OCI-LY3 (cell line): Measurements from ENCODE around the gene AKAP4.

Experiments used
- H2AFZ ChIP-seq: fragments of 200-600, 300-600 bp; shearing (Covaris generic); 2 replicates; pipeline ENCODE4 v1.6.0; 2014; ENCODE audit warnings: antibody characterized with exemption, low read depth, low read length
- H3K27ac ChIP-seq: fragments of 200-600, 300-600 bp; sonication (generic); 2 replicates; pipeline ENCODE4 v1.5.1; 2014; ENCODE audit warnings: mild to moderate bottlenecking, low read length, moderate library complexity, mixed read lengths
- H3K27me3 ChIP-seq: fragments of 200-600, 300-600 bp; sonication (generic); 2 replicates; pipeline ENCODE4 v1.6.1; 2014; ENCODE audit warnings: low read depth, low read length, mixed read lengths
- H3K36me3 ChIP-seq: fragments of 200-600, 300-600 bp; sonication (generic); replicated peaks from 2 replicates; pipeline ENCODE3; 2014; ENCODE audit warnings: low read depth, low read length, mixed read lengths
- H3K4me1 ChIP-seq: fragments of 300-600, 200-600 bp; sonication (generic); 2 replicates; pipeline ENCODE4 v1.6.1; 2014; ENCODE audit warnings: low read length, mixed read lengths
- H3K4me2 ChIP-seq: fragments of 200-600, 300-600 bp; sonication (generic); 2 replicates; pipeline ENCODE4 v1.6.1; 2014; ENCODE audit warnings: low read length, mixed read lengths
- H3K4me3 ChIP-seq: fragments of 300-600, 200-600 bp; sonication (generic); 2 replicates; pipeline ENCODE4 v1.5.1; 2014; ENCODE audit warnings: antibody characterized with exemption, mild to moderate bottlenecking, low read length, moderate library complexity
- H3K79me2 ChIP-seq: fragments of 300-600, 200-600 bp; shearing (Covaris generic); 2 replicates; pipeline ENCODE4 v1.6.1; 2014; ENCODE audit warnings: mild to moderate bottlenecking, low read length, mixed read lengths
- H3K9ac ChIP-seq: fragments of 300-600, 200-600 bp; shearing (Covaris generic); 2 replicates; pipeline ENCODE4 v1.6.0; 2014; ENCODE audit warnings: mild to moderate bottlenecking, low read length, moderate library complexity
- H3K9me3 ChIP-seq: fragments of 200-600, 300-600 bp; shearing (Covaris generic); 2 replicates; pipeline ENCODE4 v1.6.1; 2014; ENCODE audit warnings: low read length, mixed read lengths; ENCODE audit not compliant: insufficient read depth
- H4K20me1 ChIP-seq: fragments of 200-600, 300-600 bp; sonication (generic); 2 replicates; pipeline ENCODE4 v1.6.1; 2016; ENCODE audit warnings: low read length, mixed read lengths; ENCODE audit not compliant: insufficient read depth
- EZH2phosphoT487 ChIP-seq: fragments of 200-600 bp; shearing (Covaris generic); IDR thresholded peaks from 2 replicates; pipeline ENCODE4 v1.6.1; 2018; ENCODE audit warnings: antibody characterized with exemption, mixed run types, low read depth
- TF ChIP-seq, protein P1 (sequence below): fragments of 200-600, 300-600 bp; sonication (generic); IDR thresholded peaks from 2 replicates; pipeline ENCODE4 v1.5.1; 2014; ENCODE audit warnings: antibody characterized with exemption, low read length, low read depth

Gene AKAP4

DNA sequence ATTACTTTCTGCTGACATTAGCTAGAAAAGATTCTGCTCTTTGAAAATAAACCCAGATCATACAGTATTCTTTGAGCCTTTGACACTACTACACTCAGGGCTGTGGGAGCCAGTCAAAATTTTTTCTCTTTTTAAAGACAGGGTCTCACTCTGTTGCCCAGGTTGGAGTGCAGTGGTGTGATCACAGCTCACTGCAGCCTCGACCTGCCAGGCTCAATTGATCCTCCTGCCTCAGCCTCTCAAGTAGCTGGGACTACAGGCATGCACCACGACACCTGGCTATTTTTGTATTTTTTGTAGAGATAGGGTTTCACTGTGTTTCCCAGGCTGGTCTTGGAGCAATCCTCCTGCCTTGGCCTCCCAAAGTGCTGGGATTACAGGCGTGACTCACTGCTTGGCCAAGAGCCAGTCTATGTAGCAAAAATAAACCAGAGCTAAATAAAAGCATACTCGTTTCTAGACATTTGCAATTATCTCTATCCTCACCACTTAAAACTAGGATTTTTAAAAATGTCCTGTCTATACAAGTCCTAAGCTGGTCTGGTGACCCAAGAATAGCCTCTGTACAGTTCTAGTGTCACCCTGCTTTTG lies 43.2 kb downstream of the AKAP4 start:
- H3K27me3 ChIP-seq, result no peaks in the 10 kb centered on the region
- H3K4me3 ChIP-seq, result no peak overlapping the region
- H4K20me1 ChIP-seq, result no peaks in the 10 kb centered on the region
- no peak overlapping the region for H3K4me2 ChIP-seq
- H3K27ac ChIP-seq, result no peak overlapping the region
- no peaks in the 10 kb centered on the region for H3K36me3 ChIP-seq
- H3K9ac ChIP-seq, result no peak overlapping the region
- TF ChIP-seq, protein P1, sequence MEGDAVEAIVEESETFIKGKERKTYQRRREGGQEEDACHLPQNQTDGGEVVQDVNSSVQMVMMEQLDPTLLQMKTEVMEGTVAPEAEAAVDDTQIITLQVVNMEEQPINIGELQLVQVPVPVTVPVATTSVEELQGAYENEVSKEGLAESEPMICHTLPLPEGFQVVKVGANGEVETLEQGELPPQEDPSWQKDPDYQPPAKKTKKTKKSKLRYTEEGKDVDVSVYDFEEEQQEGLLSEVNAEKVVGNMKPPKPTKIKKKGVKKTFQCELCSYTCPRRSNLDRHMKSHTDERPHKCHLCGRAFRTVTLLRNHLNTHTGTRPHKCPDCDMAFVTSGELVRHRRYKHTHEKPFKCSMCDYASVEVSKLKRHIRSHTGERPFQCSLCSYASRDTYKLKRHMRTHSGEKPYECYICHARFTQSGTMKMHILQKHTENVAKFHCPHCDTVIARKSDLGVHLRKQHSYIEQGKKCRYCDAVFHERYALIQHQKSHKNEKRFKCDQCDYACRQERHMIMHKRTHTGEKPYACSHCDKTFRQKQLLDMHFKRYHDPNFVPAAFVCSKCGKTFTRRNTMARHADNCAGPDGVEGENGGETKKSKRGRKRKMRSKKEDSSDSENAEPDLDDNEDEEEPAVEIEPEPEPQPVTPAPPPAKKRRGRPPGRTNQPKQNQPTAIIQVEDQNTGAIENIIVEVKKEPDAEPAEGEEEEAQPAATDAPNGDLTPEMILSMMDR, result no peak
- TF ChIP-seq EZH2phosphoT487, result no peak
- H3K9me3 ChIP-seq, result no peaks in the 10 kb centered on the region
- no peak overlapping the region for H2AFZ ChIP-seq
- H3K79me2 ChIP-seq, result no peaks in the 10 kb centered on the region
- no peaks in the 10 kb centered on the region for H3K4me1 ChIP-seq

DNA sequence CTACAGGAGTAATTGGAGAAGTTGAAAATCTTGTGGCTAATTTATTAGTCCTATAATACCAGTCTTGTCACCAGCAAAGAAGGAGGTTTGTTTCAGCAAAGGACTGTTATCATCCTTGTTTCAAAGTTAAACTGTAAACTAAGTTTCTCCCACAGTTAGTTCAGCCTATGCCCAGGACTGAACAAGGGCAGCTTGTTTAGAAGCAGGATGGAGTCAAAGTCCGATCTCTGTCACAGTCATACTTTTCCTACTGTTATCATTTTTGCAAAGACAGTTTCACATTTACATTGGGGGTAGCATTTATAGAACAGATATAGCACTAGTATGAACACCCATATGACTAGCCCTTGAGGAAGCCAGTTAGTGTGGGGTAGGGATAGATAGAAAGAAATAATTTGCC lies 46.4 kb downstream of the AKAP4 start:
- Histone ChIP-seq H3K4me1 (no peaks in the 10 kb centered on the region), H4K20me1 (no peaks in the 10 kb centered on the region), H3K27me3 (no peaks in the 10 kb centered on the region), H3K4me2 (no peak overlapping the region), H3K4me3 (no peak overlapping the region), H3K9me3 (no peaks in the 10 kb centered on the region), H3K9ac (no peak overlapping the region), H3K79me2 (no peaks in the 10 kb centered on the region), H3K27ac (no peak overlapping the region), H3K36me3 (no peaks in the 10 kb centered on the region), H2AFZ (no peak overlapping the region)
- TF ChIP-seq EZH2phosphoT487, result no peak
- TF ChIP-seq, protein P1, result no peak

DNA sequence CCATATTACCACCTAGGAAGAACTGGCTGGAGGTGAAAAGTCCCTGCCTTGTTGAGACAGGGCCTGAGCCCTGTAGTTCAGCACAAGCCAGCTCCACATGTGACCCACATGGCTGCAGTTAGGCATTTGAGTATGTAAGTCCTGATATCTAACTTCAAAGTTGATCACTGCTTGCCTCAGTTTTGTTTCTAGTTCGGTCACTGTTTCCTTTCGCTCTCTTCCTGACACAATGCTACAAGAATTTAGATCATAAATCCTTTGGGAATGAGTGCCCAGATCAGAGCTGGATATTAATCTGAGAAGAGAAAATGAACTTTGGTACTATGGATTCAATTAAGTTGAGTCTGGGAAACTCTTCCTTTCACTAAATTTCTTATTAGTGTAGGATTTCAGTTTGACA lies 48.4 kb downstream of the AKAP4 start:
- no peaks in the 10 kb centered on the region for H3K4me1 ChIP-seq
- no peaks in the 10 kb centered on the region for H3K27me3 ChIP-seq
- no peaks in the 10 kb centered on the region for H4K20me1 ChIP-seq
- no peak overlapping the region for H3K4me3 ChIP-seq
- no peaks in the 10 kb centered on the region for H3K36me3 ChIP-seq
- TF ChIP-seq, protein P1, result no peak
- no peak for TF ChIP-seq EZH2phosphoT487
- H3K79me2 ChIP-seq, result no peaks in the 10 kb centered on the region
- H3K9ac ChIP-seq, result no peak overlapping the region
- H3K4me2 ChIP-seq, result no peak overlapping the region
- no peak overlapping the region for H2AFZ ChIP-seq
- no peak overlapping the region for H3K27ac ChIP-seq
- H3K9me3 ChIP-seq, result no peaks in the 10 kb centered on the region

DNA sequence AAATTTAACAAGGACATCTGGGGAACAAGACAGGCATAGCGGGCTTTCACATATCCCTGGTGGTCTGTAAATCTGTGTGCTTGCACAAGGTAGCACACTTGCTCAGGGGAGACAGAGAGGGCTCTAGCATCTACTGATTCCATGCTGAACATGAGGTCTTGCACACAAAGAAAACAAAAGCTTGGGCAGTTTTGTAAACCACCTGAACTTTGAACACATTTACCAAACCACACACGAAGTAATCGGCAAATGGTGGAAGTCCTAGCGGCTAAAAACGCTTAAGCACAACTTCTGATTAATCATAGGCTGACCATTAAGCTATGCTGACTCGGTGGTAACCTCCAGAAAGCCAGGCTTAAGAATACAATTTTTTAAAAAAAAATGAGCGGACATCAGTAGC lies 52.8 kb downstream of the AKAP4 start:
- Histone ChIP-seq H4K20me1 (no peaks in the 10 kb centered on the region), H3K27ac (no peak overlapping the region), H3K4me3 (no peak overlapping the region), H3K27me3 (no peaks in the 10 kb centered on the region), H3K36me3 (no peaks in the 10 kb centered on the region), H3K4me2 (no peak overlapping the region), H3K9ac (no peak overlapping the region), H2AFZ (no peak overlapping the region), H3K9me3 (no peaks in the 10 kb centered on the region), H3K79me2 (no peaks in the 10 kb centered on the region), H3K4me1 (no peaks in the 10 kb centered on the region)
- no peak for TF ChIP-seq EZH2phosphoT487
- TF ChIP-seq, protein P1, result no peak
